HepG2 (cell line): ENCODE measurements around the gene UNC5CL. TPM values are rescaled to one million over a fixed set of nuclear protein-coding genes. Genes with fewer than 3 reads are reported as not detected.

Experiments
- ATAC-seq: fragments of 200-7000 bp; cut with Tn5 transposase; 3 replicates; pipeline ENCODE4 v1.9.1; 2020; ENCODE audit warnings: mild to moderate bottlenecking, moderate library complexity
- BruUV-seq: library from RNA; stranded (reverse); fragments of 400-500 nt; replicated peaks from 2 replicates; lab custom pipeline; 2021; lab: Mats Ljungman, UMichigan
- CTCF ChIA-PET: fragments of 300-600 bp; formaldehyde crosslinking; extraction: SDS; loops from one replicate; lab custom pipeline; 2021; ENCODE audit warnings: low total read pairs, inconsistent platforms, low intra/inter-chr PET ratio; lab: Yijun Ruan, JAX
- POLR2A ChIA-PET: fragments of 350-600 bp; sonication (Branson Sonifier 250); formaldehyde crosslinking; loops from one replicate; lab custom pipeline; 2020; ENCODE audit warnings: antibody characterized with exemption, inconsistent platforms; lab: Yijun Ruan, JAX
- DNase-seq: peaks from one replicate; pipeline ENCODE4 v3.0.0-alpha.2; 2015; ENCODE audit warnings: low spot score
- FAIRE-seq: peaks from 3 replicates; lab custom pipeline; 2011; peaks lifted over from hg19 to GRCh38; lab: Jason Lieb, UNC
- H2AFZ ChIP-seq: one replicate; pipeline ENCODE4 v1.6.1; 2011; ENCODE audit warnings: low read length, inconsistent platforms
- H3K27ac ChIP-seq: fragments of 300-600 bp; 3 replicates; pipeline ENCODE4 v1.8.0; 2011; ENCODE audit warnings: mixed run types, mild to moderate bottlenecking, mixed read lengths, low read length, inconsistent platforms; ENCODE audit not compliant: insufficient read depth; ENCODE audit errors: extremely low read length
- H3K27me3 ChIP-seq, 2 experiments: fragments of 200-600 bp in 1 of 2; 2 replicates in 1 of 2; 3 replicates in 1 of 2; pipeline versions ENCODE4 v1.6.0 to v1.8.0; 2011; ENCODE audit warnings: low read length in 2 of 2, mild to moderate bottlenecking in 2 of 2, moderate library complexity in 2 of 2, inconsistent platforms in 1 of 2; ENCODE audit not compliant: insufficient read depth in 2 of 2, control insufficient read depth in 1 of 2
- H3K36me3 ChIP-seq, 2 experiments: fragments of 200-600 bp in 1 of 2; replicated peaks in 1 of 2; 2 replicates in 1 of 2; 3 replicates in 1 of 2; pipeline versions ENCODE4 v1.5.1 to v1.8.0; 2011; ENCODE audit warnings: low read length in 2 of 2, inconsistent platforms in 1 of 2; ENCODE audit not compliant: insufficient read depth in 2 of 2, control insufficient read depth in 1 of 2
- H3K4me1 ChIP-seq: 2 replicates; pipeline ENCODE4 v1.5.1; 2012; ENCODE audit warnings: low read length, inconsistent platforms; ENCODE audit not compliant: insufficient read depth
- H3K4me2 ChIP-seq: 2 replicates; pipeline ENCODE4 v1.6.0; 2011; ENCODE audit warnings: low read depth, low read length, inconsistent platforms
- H3K4me3 ChIP-seq, 3 experiments: fragments of 200-600 bp in 1 of 3; sonication (generic), shearing (Covaris generic) in 1 of 3; replicated peaks in 1 of 3; 2 replicates each; pipeline ENCODE4 v1.5.1; 2011 to 2016; ENCODE audit warnings: low read length in 3 of 3, inconsistent platforms in 2 of 3, low read depth in 2 of 3, mild to moderate bottlenecking in 2 of 3, control low read depth in 1 of 3, mixed read lengths in 1 of 3; ENCODE audit not compliant: insufficient read depth in 1 of 3
- H3K79me2 ChIP-seq: one replicate; pipeline ENCODE4 v1.6.1; 2011; ENCODE audit warnings: low read length, inconsistent platforms; ENCODE audit not compliant: insufficient read depth
- H3K9ac ChIP-seq: 2 replicates; pipeline ENCODE4 v1.6.0; 2011; ENCODE audit warnings: mild to moderate bottlenecking, low read depth, low read length, inconsistent platforms; ENCODE audit not compliant: insufficient read depth
- H3K9me3 ChIP-seq: 2 replicates; pipeline ENCODE4 v1.5.1; 2012; ENCODE audit warnings: mild to moderate bottlenecking, low read length
- H4K20me1 ChIP-seq: 2 replicates; pipeline ENCODE4 v1.6.0; 2011; ENCODE audit warnings: inconsistent platforms, mild to moderate bottlenecking, low read length, moderate library complexity; ENCODE audit not compliant: insufficient read depth
- CREB1 ChIP-seq, 2 experiments: fragments of 450-650 bp in 1 of 2; IDR thresholded peaks; 2 replicates each; pipeline ENCODE4 v1.6.1; 2016 to 2017; ENCODE audit warnings: control low read depth in 1 of 2, mild to moderate bottlenecking in 1 of 2, missing compliant biosample characterization in 1 of 2, missing genetic modification characterization in 1 of 2
- FOXK1 ChIP-seq: sonication (generic); formaldehyde crosslinking; IDR thresholded peaks from 2 replicates; pipeline ENCODE4 v1.4.0; 2020; ENCODE audit warnings: low read depth, missing genetic modification reagents, borderline replicate concordance
- NFE2L1 ChIP-seq: sonication (generic); formaldehyde crosslinking; IDR thresholded peaks from 2 replicates; pipeline ENCODE4 v1.4.0; 2020; ENCODE audit warnings: missing genetic modification reagents, mild to moderate bottlenecking, borderline replicate concordance
- POGZ ChIP-seq: sonication (generic); formaldehyde crosslinking; IDR thresholded peaks from 2 replicates; pipeline ENCODE4 v1.4.0; 2020; ENCODE audit warnings: mild to moderate bottlenecking, missing genetic modification reagents
- SMAD3 ChIP-seq: sonication (generic); formaldehyde crosslinking; IDR thresholded peaks from 2 replicates; pipeline ENCODE4 v1.4.0; 2020; ENCODE audit warnings: missing genetic modification reagents
- ZMYM3 ChIP-seq: sonication (generic); formaldehyde crosslinking; IDR thresholded peaks from 2 replicates; pipeline ENCODE4 v1.5.1; 2020; ENCODE audit warnings: mild to moderate bottlenecking, missing genetic modification reagents
- ZNF768 ChIP-seq: sonication (generic); formaldehyde crosslinking; IDR thresholded peaks from 2 replicates; pipeline ENCODE4 v1.4.0; 2020; ENCODE audit warnings: missing genetic modification reagents
- WGBS: methylation state at CpG from one replicate; pipeline ENCODE4 v1.1.6; 2017; ENCODE audit warnings: low lambda C conversion rate; 5-methylcytosine and 5-hydroxymethylcytosine counted together
- in situ Hi-C: cut with HindIII; loops from 2 replicates; pipeline ENCODE4 v1.10.0; 2017; ENCODE audit warnings: low pct_unique_long_range_greater_than_20kb; ENCODE audit not compliant: extremely low pct_ligation_motif_present
- intact Hi-C: fragments of 100-400 bp; cut with micrococcal nuclease; formaldehyde crosslinking; loops from one replicate; pipeline ENCODE4 v1.10.0; 2022; ENCODE audit not compliant: unreplicated experiment
- polyA plus RNA-seq, 8 experiments: library from polyadenylated mRNA; depleted of rRNA in 3 of 8; stranded (reverse) in 7 of 8; unstranded in 1 of 8; fragments of >200 nt; fragmentation: Illumina TruSeq in 4 of 8; extraction: Trizol in 4 of 8; gene quantifications; 2 replicates each; pipeline versions ENCODE4 v1.2.1 to v1.2.3, GENCODE V29; 2011 to 2016; ENCODE audit warnings: low read depth in 4 of 8, missing spikeins in 1 of 8, mixed read lengths in 1 of 8; ENCODE audit not compliant: insufficient read depth in 1 of 8
- total RNA-seq, 5 experiments: library from RNA; depleted of rRNA; stranded (reverse); fragments of >200 nt; fragmentation: Illumina TruSeq; extraction: Trizol; gene quantifications; 2 replicates each; pipeline ENCODE4 v1.2.3, GENCODE V29; 2016; ENCODE audit warnings: low read depth in 1 of 5
- TF ChIP-seq, protein P1 (sequence below): sonication (generic); formaldehyde crosslinking; IDR thresholded peaks from 2 replicates; pipeline ENCODE4 v1.5.0; 2020; ENCODE audit warnings: mild to moderate bottlenecking, missing genetic modification reagents

The UNC5CL gene
- total and polyA plus RNA-seq, 2 of the 13 experiments (the other 11 are each of a cell fraction or from before 2014, with no cell fraction given): 2.4 to 2.5 TPM

DNA sequence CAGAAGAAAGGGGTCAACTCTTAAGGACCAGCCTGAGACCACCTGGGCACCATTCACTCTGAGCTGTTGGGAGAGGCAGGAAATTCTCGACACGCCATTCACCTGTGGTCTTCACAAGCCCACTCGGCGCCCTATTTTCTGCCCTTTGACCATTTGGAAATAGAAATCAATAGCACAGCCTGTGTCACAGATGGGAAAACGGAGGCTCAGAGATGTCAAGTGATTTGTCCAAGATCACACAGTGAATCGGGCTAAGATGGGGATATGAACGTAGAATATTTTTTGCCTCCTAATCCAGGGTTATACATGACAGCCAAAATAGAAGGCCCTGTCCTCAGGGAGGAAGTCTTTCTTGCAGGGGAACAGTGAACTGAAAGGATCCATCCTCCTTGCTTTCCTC lies 10.9 kb upstream of the UNC5CL start:
- 85% methylated on average over 7 of the region's 7 CpGs for WGBS
- ChIA-PET POLR2A (interaction anchor here (1.7 to 3.7 kb wide), 3 partner anchors 9 to 23 kb away, joined by 8 to 17 read pairs (median 10); partner anchors contain the start of genes NFYA and OARD1), CTCF (no interaction called here)
- no peaks in the 10 kb centered on the region for H3K27me3 ChIP-seq
- H2AFZ ChIP-seq: no peak overlapping the region
- no peak for FAIRE-seq
- no peaks in the 10 kb centered on the region for H3K9me3 ChIP-seq
- in situ Hi-C loops: loop anchor here (10.0 to 25.0 kb wide), 2 partner anchors 535 to 713 kb away; no protein-coding TSS in a partner anchor
- no peaks in the 10 kb centered on the region for H3K79me2 ChIP-seq
- no peak overlapping the region for H3K4me2 ChIP-seq
- H3K4me3 ChIP-seq: no peak overlapping the region
- H3K36me3 ChIP-seq: peaks cover 0 to 4% of the 10 kb centered on the region in 2 experiments; a peak in 2 of 5 replicates
- BruUV-seq: no TSS peak
- no peak for ATAC-seq
- TF ChIP-seq ZNF768 (CRISPR knock-in tag) (peak; percentile 84; the same call in 1 of the 2 replicates), POGZ (CRISPR knock-in tag) (no peak), ZMYM3 (CRISPR knock-in tag) (0 out of 2 replicates have a peak, but pooled peaks have one; percentile 25)
- TF ChIP-seq, all 625 proteins: peak for 2
- intact Hi-C loops: no loop called here
- no peak for DNase-seq
- no peak overlapping the region for H3K9ac ChIP-seq
- peaks cover 66% of the 10 kb centered on the region for H3K4me1 ChIP-seq
- no peaks in the 10 kb centered on the region for H4K20me1 ChIP-seq
- no peak overlapping the region for H3K27ac ChIP-seq

DNA sequence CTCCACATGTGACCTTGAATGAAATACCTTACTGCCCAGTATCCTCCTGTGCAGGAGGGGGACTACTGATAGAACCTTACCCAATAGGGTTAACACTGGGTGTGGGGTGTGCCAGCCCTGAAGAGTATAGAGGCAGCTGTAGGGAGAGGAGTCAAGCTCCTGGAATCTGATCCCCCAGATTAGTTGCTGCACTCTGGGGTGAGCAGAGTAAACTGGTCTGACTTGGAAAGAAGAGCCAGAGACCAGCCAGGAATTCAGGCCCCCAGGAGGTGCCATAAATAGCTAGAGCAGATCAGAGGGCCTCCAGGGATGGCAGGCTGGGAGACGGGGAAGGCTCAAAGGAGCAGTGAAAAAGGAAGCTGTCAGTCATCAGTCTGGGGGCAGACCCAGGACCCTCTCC lies 10.5 kb upstream of the UNC5CL start:
- Histone ChIP-seq H3K9me3 (no peaks in the 10 kb centered on the region), H3K4me2 (no peak overlapping the region), H3K79me2 (no peaks in the 10 kb centered on the region), H3K36me3 (peaks cover 0 to 4% of the 10 kb centered on the region in 2 experiments; a peak in 2 of 5 replicates), H3K27me3 (no peaks in the 10 kb centered on the region), H3K4me1 (peaks cover 62% of the 10 kb centered on the region), H3K9ac (no peak overlapping the region), H2AFZ (no peak overlapping the region), H4K20me1 (no peaks in the 10 kb centered on the region), H3K27ac (no peak overlapping the region), H3K4me3 (no peak overlapping the region)
- CTCF ChIA-PET: no interaction called here
- intact Hi-C loops (no loop called here), in situ Hi-C loops (loop anchor here (25.0 kb wide), 1 partner anchor 712 kb away; no protein-coding TSS in a partner anchor)
- no TSS peak for BruUV-seq
- POLR2A ChIA-PET: interaction anchor here (1.7 to 3.7 kb wide), 3 partner anchors 9 to 23 kb away, joined by 8 to 17 read pairs (median 10); partner anchors contain the start of genes NFYA and OARD1
- DNase-seq (no peak), FAIRE-seq (no peak), ATAC-seq (no peak)
- TF ChIP-seq, protein P1, sequence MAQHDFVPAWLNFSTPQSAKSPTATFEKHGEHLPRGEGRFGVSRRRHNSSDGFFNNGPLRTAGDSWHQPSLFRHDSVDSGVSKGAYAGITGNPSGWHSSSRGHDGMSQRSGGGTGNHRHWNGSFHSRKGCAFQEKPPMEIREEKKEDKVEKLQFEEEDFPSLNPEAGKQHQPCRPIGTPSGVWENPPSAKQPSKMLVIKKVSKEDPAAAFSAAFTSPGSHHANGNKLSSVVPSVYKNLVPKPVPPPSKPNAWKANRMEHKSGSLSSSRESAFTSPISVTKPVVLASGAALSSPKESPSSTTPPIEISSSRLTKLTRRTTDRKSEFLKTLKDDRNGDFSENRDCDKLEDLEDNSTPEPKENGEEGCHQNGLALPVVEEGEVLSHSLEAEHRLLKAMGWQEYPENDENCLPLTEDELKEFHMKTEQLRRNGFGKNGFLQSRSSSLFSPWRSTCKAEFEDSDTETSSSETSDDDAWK (CRISPR knock-in tag): no peak
- no peak for TF ChIP-seq SMAD3 (CRISPR knock-in tag)
- no peak for TF ChIP-seq NFE2L1 (CRISPR knock-in tag)
- no peak for TF ChIP-seq FOXK1 (CRISPR knock-in tag)
- TF ChIP-seq CREB1 (IDR thresholded peaks at IDR 0.05): no peak
- TF ChIP-seq CREB1 (CRISPR knock-in tag; IDR thresholded peaks at IDR 0.05): no peak
- 100% methylated on average over 1 of the region's 1 CpG for WGBS
